HEK293T (cell line): ENCODE measurements around the gene FOXO3.

Experiments
- CTCF ChIA-PET: fragments of 350-600 bp; formaldehyde crosslinking; extraction: SDS; loops from one replicate; lab custom pipeline; 2021; ENCODE audit warnings: antibody characterized with exemption, inconsistent platforms; lab: Yijun Ruan, JAX
- POLR2A ChIA-PET: fragments of 350-600 bp; formaldehyde crosslinking; extraction: SDS; loops from one replicate; lab custom pipeline; 2020; ENCODE audit warnings: antibody characterized with exemption, inconsistent platforms; lab: Yijun Ruan, JAX
- DNase-seq: peaks from one replicate; pipeline ENCODE4 v3.0.0; 2012; ENCODE audit warnings: mixed read lengths; ENCODE audit errors: extremely low spot score
- ARNT ChIP-seq: fragments of 450-650 bp; IDR thresholded peaks from 2 replicates; pipeline ENCODE4 v1.6.1; 2017; ENCODE audit warnings: mild to moderate bottlenecking
- BHLHE40 ChIP-seq: fragments of 450-650 bp; IDR thresholded peaks from 2 replicates; pipeline ENCODE4 v1.6.1; 2016; ENCODE audit warnings: mild to moderate bottlenecking, moderate library complexity, borderline replicate concordance
- CTBP1 ChIP-seq: fragments of 450-650 bp; IDR thresholded peaks from 2 replicates; pipeline ENCODE4 v1.6.1; 2016; ENCODE audit warnings: borderline replicate concordance
- ELF4 ChIP-seq: fragments of 450-650 bp; IDR thresholded peaks from 2 replicates; pipeline ENCODE4 v1.6.1; 2017; ENCODE audit warnings: antibody characterized with exemption
- FOXA1 ChIP-seq: fragments of 450-650 bp; IDR thresholded peaks from 2 replicates; pipeline ENCODE4 v1.6.1; 2016; ENCODE audit warnings: mild to moderate bottlenecking
- FOXK2 ChIP-seq: fragments of 450-650 bp; IDR thresholded peaks from 2 replicates; pipeline ENCODE4 v1.6.1; 2016; ENCODE audit warnings: mild to moderate bottlenecking
- FOXM1 ChIP-seq: fragments of 450-650 bp; IDR thresholded peaks from 2 replicates; pipeline ENCODE4 v1.6.1; 2017; ENCODE audit warnings: mild to moderate bottlenecking, borderline replicate concordance
- HDGF ChIP-seq: fragments of 450-650 bp; IDR thresholded peaks from 2 replicates; pipeline ENCODE4 v1.6.1; 2017; ENCODE audit warnings: antibody characterized with exemption, borderline replicate concordance
- L3MBTL2 ChIP-seq: fragments of 450-650 bp; conservative IDR thresholded peaks from 2 replicates; pipeline ENCODE4 v1.6.1; 2016; ENCODE audit warnings: mild to moderate bottlenecking
- LEF1 ChIP-seq: fragments of 450-650 bp; IDR thresholded peaks from 2 replicates; pipeline ENCODE4 v1.6.1; 2017; ENCODE audit warnings: mild to moderate bottlenecking, borderline replicate concordance
- NFRKB ChIP-seq: fragments of 450-650 bp; IDR thresholded peaks from 2 replicates; pipeline ENCODE4 v1.6.1; 2016; ENCODE audit warnings: mild to moderate bottlenecking, moderate library complexity
- PKNOX1 ChIP-seq: fragments of 450-650 bp; IDR thresholded peaks from 2 replicates; pipeline ENCODE4 v1.6.1; 2016
- SP1 ChIP-seq: fragments of 450-650 bp; IDR thresholded peaks from 2 replicates; pipeline ENCODE4 v1.6.1; 2017
- SUZ12 ChIP-seq: fragments of 450-650 bp; IDR thresholded peaks from 2 replicates; pipeline ENCODE4 v1.6.1; 2016; ENCODE audit warnings: mild to moderate bottlenecking
- TARDBP ChIP-seq: fragments of 450-650 bp; IDR thresholded peaks from 2 replicates; pipeline ENCODE4 v1.6.1; 2016
- ZNF384 ChIP-seq: fragments of 450-650 bp; IDR thresholded peaks from 2 replicates; pipeline ENCODE4 v1.6.1; 2016

Gene FOXO3

GRCh38 chr6:108597572-108598304 is 37.0 kb downstream of the FOXO3 start:
- no peak for DNase-seq
- TF ChIP-seq ZNF384 = no peak
- TF ChIP-seq FOXK2 = no peak
- no peak for TF ChIP-seq FOXA1
- TF ChIP-seq CTBP1 = no peak
- no peak for TF ChIP-seq L3MBTL2
- TF ChIP-seq LEF1 = no peak
- TF ChIP-seq PKNOX1 = no peak
- no peak for TF ChIP-seq BHLHE40
- no peak for TF ChIP-seq ELF4
- no peak for TF ChIP-seq ARNT
- no peak for TF ChIP-seq TARDBP
- TF ChIP-seq HDGF = no peak
- TF ChIP-seq SP1 = no peak
- no peak for TF ChIP-seq SUZ12
- no peak for TF ChIP-seq NFRKB
- CTCF ChIA-PET = no interaction called here
- POLR2A ChIA-PET = interaction anchor here (0.8 to 1.4 kb wide), 4 partner anchors 11 to 69 kb away, joined by 3 to 4 read pairs (median 3); no protein-coding TSS in a partner anchor

GRCh38 chr6:108598305-108598863 is 37.7 kb downstream of the FOXO3 start:
- DNase-seq = no peak
- POLR2A ChIA-PET = interaction anchor here (0.8 to 1.4 kb wide), 4 partner anchors 11 to 68 kb away, joined by 3 to 4 read pairs (median 3); no protein-coding TSS in a partner anchor
- no peak for TF ChIP-seq FOXK2
- CTCF ChIA-PET = no interaction called here

- DNase-seq = no peak
- POLR2A ChIA-PET = no interaction called here
- CTCF ChIA-PET = no interaction called here
- TF ChIP-seq TARDBP (no peak), NFRKB (no peak), LEF1 (no peak), FOXA1 (no peak), FOXK2 (no peak), ZNF384 (no peak)
Measured at GRCh38 chr6:108604156-108604555, 43.4 kb downstream of the FOXO3 start.

- CTCF ChIA-PET = interaction anchor here (0.7 kb wide), 1 partner anchor 44 kb away, joined by 4 read pairs; no protein-coding TSS in a partner anchor
- POLR2A ChIA-PET = no interaction called here
- no peak for DNase-seq
- no peak for TF ChIP-seq FOXA1
- no peak for TF ChIP-seq BHLHE40
- no peak for TF ChIP-seq LEF1
- no peak for TF ChIP-seq NFRKB
- TF ChIP-seq PKNOX1 = no peak
- no peak for TF ChIP-seq SUZ12
- no peak for TF ChIP-seq FOXM1
- no peak for TF ChIP-seq SP1
- no peak for TF ChIP-seq ARNT
- TF ChIP-seq HDGF = no peak
Measured at GRCh38 chr6:108606250-108606690, 45.6 kb downstream of the FOXO3 start.

- CTCF ChIA-PET = interaction anchor here (1.0 kb wide), 1 partner anchor 11 kb away, joined by 3 read pairs; no protein-coding TSS in a partner anchor
- TF ChIP-seq SUZ12 (no peak), LEF1 (no peak), FOXA1 (no peak), SP1 (no peak), CTBP1 (no peak)
- no peak for DNase-seq
- POLR2A ChIA-PET = interaction anchor here (1.0 to 1.3 kb wide), 2 partner anchors 10 to 47 kb away, joined by 3 read pairs; no protein-coding TSS in a partner anchor
Measured at GRCh38 chr6:108608453-108609275, 47.9 kb downstream of the FOXO3 start.

- CTCF ChIA-PET = interaction anchor here (1.0 kb wide), 1 partner anchor 11 kb away, joined by 3 read pairs; no protein-coding TSS in a partner anchor
- POLR2A ChIA-PET = interaction anchor here (1.0 to 1.3 kb wide), 2 partner anchors 11 to 47 kb away, joined by 3 read pairs; no protein-coding TSS in a partner anchor
- TF ChIP-seq L3MBTL2 (no peak), PKNOX1 (no peak), BHLHE40 (no peak), SP1 (no peak), ZNF384 (no peak), ELF4 (no peak), SUZ12 (no peak)
Measured at GRCh38 chr6:108609276-108609769, 48.6 kb downstream of the FOXO3 start.

More at GRCh38 chr6:108609276-108609769, 48.6 kb downstream of the FOXO3 start:
- DNase-seq = no peak
